H1 (cell line): ENCODE results near the gene FAM204A. TPM values are rescaled to one million over a fixed set of nuclear protein-coding genes. Genes with fewer than 3 reads are reported as not detected.

Source experiments
- CTCF ChIA-PET: fragments of 300-600 bp; sonication (Branson Sonifier 250); formaldehyde crosslinking; loops from one replicate; lab custom pipeline; 2021; ENCODE audit not compliant: partially characterized antibody; lab: Charles Lee
- POLR2A ChIA-PET: fragments of 300-600 bp; sonication (Branson Sonifier 250); formaldehyde crosslinking; loops from one replicate; lab custom pipeline; 2021; ENCODE audit warnings: inconsistent platforms; ENCODE audit not compliant: partially characterized antibody; lab: Charles Lee
- DNase-seq, 2 experiments: peaks; one replicate each; pipeline versions ENCODE4 v3.0.0 to v3.0.0-alpha.2; 2010 to 2022; ENCODE audit warnings: low spot score in 2 of 2, low read depth in 1 of 2, mixed read lengths in 1 of 2
- FAIRE-seq: peaks from 2 replicates; lab custom pipeline; 2011; peaks lifted over from hg19 to GRCh38; lab: Jason Lieb, UNC
- H2AFZ ChIP-seq: 2 replicates; pipeline ENCODE4 v1.8.1; 2012; ENCODE audit warnings: low read length, inconsistent platforms
- H2AK5ac ChIP-seq: 2 replicates; pipeline ENCODE4 v1.6.1; 2013; ENCODE audit warnings: low read depth, low read length
- H2BK120ac ChIP-seq: replicated peaks from 2 replicates; pipeline ENCODE3; 2013; ENCODE audit warnings: low read depth, low read length, inconsistent platforms
- H2BK12ac ChIP-seq: 2 replicates; pipeline ENCODE4 v1.6.1; 2013; ENCODE audit warnings: low read depth, low read length
- H2BK15ac ChIP-seq: 2 replicates; pipeline ENCODE4 v1.6.1; 2013; ENCODE audit warnings: low read length
- H2BK20ac ChIP-seq: 2 replicates; pipeline ENCODE4 v1.6.1; 2013; ENCODE audit warnings: low read length
- H2BK5ac ChIP-seq: 2 replicates; pipeline ENCODE4 v1.6.1; 2013; ENCODE audit warnings: low read depth, low read length
- H3K14ac ChIP-seq: 2 replicates; pipeline ENCODE4 v1.6.1; 2013; ENCODE audit warnings: inconsistent platforms; ENCODE audit not compliant: insufficient read length
- H3K18ac ChIP-seq: 2 replicates; pipeline ENCODE4 v1.6.1; 2013; ENCODE audit warnings: low read length; ENCODE audit errors: extremely low read depth
- H3K23ac ChIP-seq: 2 replicates; pipeline ENCODE4 v1.6.1; 2013; ENCODE audit warnings: inconsistent platforms; ENCODE audit not compliant: insufficient read length
- H3K23me2 ChIP-seq: 2 replicates; pipeline ENCODE4 v1.6.1; 2013; ENCODE audit warnings: low read depth, low read length
- H3K27ac ChIP-seq: 2 replicates; pipeline ENCODE4 v1.6.1; 2011; ENCODE audit warnings: low read depth, low read length, inconsistent platforms
- H3K27me3 ChIP-seq, 4 experiments: replicated peaks in 1 of 4; 1 replicate in 1 of 4; 2 replicates in 3 of 4; pipeline versions ENCODE4 v1.6.1 to v1.8.1; 2011 to 2013; ENCODE audit warnings: low read length in 3 of 4, mild to moderate bottlenecking in 3 of 4, inconsistent platforms in 2 of 4, mixed read lengths in 2 of 4, moderate library complexity in 1 of 4; ENCODE audit not compliant: control insufficient read depth in 3 of 4, insufficient read depth in 3 of 4; ENCODE audit errors: extremely low read depth in 1 of 4
- H3K36me3 ChIP-seq, 4 experiments: 2 replicates each; pipeline versions ENCODE4 v1.6.1 to v1.8.1; 2011 to 2013; ENCODE audit warnings: mild to moderate bottlenecking in 4 of 4, low read length in 3 of 4, moderate library complexity in 2 of 4, control low read depth in 1 of 4, inconsistent platforms in 1 of 4; ENCODE audit not compliant: insufficient read depth in 4 of 4, control insufficient read depth in 2 of 4
- H3K4ac ChIP-seq: replicated peaks from 2 replicates; pipeline ENCODE3; 2013; ENCODE audit warnings: low read length, low read depth, mixed read lengths, inconsistent platforms; ENCODE audit not compliant: insufficient read length
- H3K4me1 ChIP-seq, 4 experiments: replicated peaks in 1 of 4; 1 replicate in 1 of 4; 2 replicates in 3 of 4; pipeline versions ENCODE4 v1.6.1 to v1.8.1; 2011 to 2013; ENCODE audit warnings: low read length in 3 of 4, inconsistent platforms in 2 of 4, mixed read lengths in 1 of 4; ENCODE audit not compliant: insufficient read depth in 4 of 4, control insufficient read depth in 3 of 4
- H3K4me2 ChIP-seq, 2 experiments: 2 replicates each; pipeline versions ENCODE4 v1.6.1 to v1.8.1; 2011 to 2013; ENCODE audit warnings: low read depth in 2 of 2, low read length in 2 of 2, control low read depth in 1 of 2, inconsistent platforms in 1 of 2, mild to moderate bottlenecking in 1 of 2; ENCODE audit not compliant: insufficient read depth in 1 of 2
- H3K4me3 ChIP-seq, 4 experiments: fragments of 200-600, 300-600 bp in 1 of 4; sonication (generic), shearing (Covaris generic), sonication (Bioruptor Twin) in 1 of 4; 2 replicates each; pipeline versions ENCODE4 v1.5.1 to v1.8.1; 2011 to 2016; ENCODE audit warnings: low read length in 4 of 4, low read depth in 3 of 4, control low read depth in 2 of 4, inconsistent platforms in 2 of 4, mild to moderate bottlenecking in 2 of 4, mixed read lengths in 1 of 4, moderate library complexity in 1 of 4; ENCODE audit not compliant: insufficient read depth in 2 of 4; ENCODE audit errors: extremely low read depth in 1 of 4
- H3K56ac ChIP-seq: replicated peaks from 2 replicates; pipeline ENCODE3; 2013; ENCODE audit warnings: low read depth, mild to moderate bottlenecking, mixed read lengths, low read length, inconsistent platforms; ENCODE audit not compliant: insufficient read length
- H3K79me1 ChIP-seq: 2 replicates; pipeline ENCODE4 v1.6.1; 2013; ENCODE audit warnings: low read depth, low read length, control low read depth
- H3K79me2 ChIP-seq, 2 experiments: 2 replicates each; pipeline versions ENCODE4 v1.6.1 to v1.8.1; 2012 to 2013; ENCODE audit warnings: low read length in 2 of 2, mild to moderate bottlenecking in 2 of 2, inconsistent platforms in 1 of 2; ENCODE audit not compliant: insufficient read depth in 2 of 2, control insufficient read depth in 1 of 2
- H3K9ac ChIP-seq, 4 experiments: replicated peaks in 1 of 4; 1 replicate in 1 of 4; 2 replicates in 3 of 4; pipeline versions ENCODE4 v1.6.1 to v1.8.1; 2011 to 2013; ENCODE audit warnings: low read depth in 3 of 4, low read length in 3 of 4, control low read depth in 2 of 4, mild to moderate bottlenecking in 2 of 4, moderate library complexity in 2 of 4, inconsistent platforms in 1 of 4; ENCODE audit errors: extremely low read depth in 1 of 4
- H3K9me3 ChIP-seq, 2 experiments: 2 replicates each; pipeline versions ENCODE4 v1.6.1 to v1.8.1; 2012 to 2013; ENCODE audit warnings: mild to moderate bottlenecking in 2 of 2, moderate library complexity in 2 of 2, control low read depth in 1 of 2, inconsistent platforms in 1 of 2, low read depth in 1 of 2, low read length in 1 of 2, mixed read lengths in 1 of 2; ENCODE audit not compliant: insufficient read depth in 2 of 2
- H4K20me1 ChIP-seq, 2 experiments: replicated peaks in 1 of 2; 2 replicates each; pipeline versions ENCODE3 to v1.8.1; 2011 to 2013; ENCODE audit warnings: inconsistent platforms in 2 of 2, low read length in 2 of 2, mild to moderate bottlenecking in 1 of 2; ENCODE audit not compliant: insufficient read depth in 2 of 2, control insufficient read depth in 1 of 2
- H4K5ac ChIP-seq: 2 replicates; pipeline ENCODE4 v1.6.1; 2013; ENCODE audit warnings: low read length, low read depth, mixed read lengths, inconsistent platforms; ENCODE audit not compliant: insufficient read length
- H4K8ac ChIP-seq: 2 replicates; pipeline ENCODE4 v1.8.0; 2013; ENCODE audit warnings: mild to moderate bottlenecking, moderate library complexity, low read length, inconsistent platforms; ENCODE audit not compliant: insufficient read depth; ENCODE audit errors: extremely low read depth
- H4K91ac ChIP-seq: replicated peaks from 2 replicates; pipeline ENCODE3; 2013; ENCODE audit warnings: low read length, mixed read lengths, inconsistent platforms; ENCODE audit not compliant: insufficient read length
- CHD2 ChIP-seq: IDR thresholded peaks from 2 replicates; pipeline ENCODE4 v1.6.1; 2012; ENCODE audit warnings: low read length, improper control_type of control experiment
- WGBS, 2 experiments: shearing (Covaris generic) in 1 of 2; methylation state at CpG; one replicate each; pipeline versions ENCODE4 v1.1.6 to v1.1.7; 2013 to 2015; ENCODE audit warnings: low lambda C conversion rate in 2 of 2, mixed read lengths in 2 of 2, inconsistent platforms in 1 of 2, low coverage in 1 of 2, missing lambda C conversion rate in 1 of 2; ENCODE audit not compliant: insufficient replicate concordance in 2 of 2, insufficient coverage in 1 of 2, insufficient read length in 1 of 2; ENCODE audit errors: extremely low coverage in 1 of 2, missing lambda C conversion rate in 1 of 2; 5-methylcytosine and 5-hydroxymethylcytosine counted together
- polyA plus RNA-seq, 7 experiments: library from polyadenylated mRNA; depleted of rRNA in 3 of 7; stranded (reverse) in 5 of 7; unstranded in 2 of 7; fragments of >200 nt in 5 of 7; fragments of 200-250 nt in 2 of 7; gene quantifications; 1 replicate in 5 of 7; 2 replicates in 1 of 7; 4 replicates in 1 of 7; pipeline versions ENCODE4 v1.2.1 to v1.2.3, GENCODE V29; 2011 to 2013; ENCODE audit warnings: missing spikeins in 2 of 7, mixed read lengths in 2 of 7
- total RNA-seq: library from RNA; stranded (reverse); fragmentation: NEBNext Ultra II Directional; extraction: Animal tissue kit (Norgen Biotek cat#: 25700); gene quantifications from 2 replicates; pipeline ENCODE4 v1.2.1, GENCODE V29; 2021

FAM204A gene
- total and polyA plus RNA-seq, 2 of the 8 experiments (the other 6 are each of a cell fraction or from before 2014, with no cell fraction given), result 4.9 to 37.4 TPM

DNA sequence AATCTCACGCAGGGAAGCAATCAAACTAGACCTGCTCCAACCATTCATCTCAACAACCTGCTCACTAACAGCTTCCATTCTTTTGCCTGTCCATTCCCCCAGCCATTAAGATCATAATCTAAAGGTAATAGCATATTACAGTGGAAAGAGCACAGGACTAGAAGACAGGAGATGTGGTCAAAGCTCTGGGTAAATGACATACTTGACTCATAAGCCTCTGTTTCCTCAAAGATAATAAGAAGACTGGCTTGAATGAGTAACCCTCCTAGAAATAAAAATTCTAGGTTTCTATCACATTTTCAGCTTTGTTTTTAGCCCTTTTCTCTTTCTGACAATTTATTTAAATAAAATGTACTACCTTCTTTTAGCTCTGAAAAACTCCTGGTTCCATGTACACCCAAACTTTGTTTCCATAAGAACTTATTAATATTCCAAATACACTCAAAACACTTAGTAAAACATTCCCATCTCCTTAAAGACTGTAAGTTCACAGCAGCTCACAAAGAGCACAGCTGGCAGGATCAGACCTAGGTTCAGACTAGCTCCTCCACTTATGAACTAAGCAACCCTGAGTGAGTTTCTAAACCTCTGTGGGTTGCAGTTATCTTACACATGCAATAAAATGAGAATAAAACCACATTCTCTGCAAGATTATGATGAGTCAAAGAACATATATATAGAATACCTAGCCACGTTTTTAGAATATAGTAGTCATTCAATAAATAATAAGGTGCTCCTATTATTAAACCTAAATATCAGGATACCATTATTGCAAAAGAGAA is 11.6 kb downstream of the FAM204A start:
- FAIRE-seq (no peak), DNase-seq (no peak)
- ChIA-PET POLR2A (no interaction called here), CTCF (no interaction called here)
- Histone ChIP-seq H2AK5ac (no peak overlapping the region), H2AFZ (no peak overlapping the region), H3K4me1 (no peaks in the 10 kb centered on the region), H4K20me1 (peaks cover 2 to 3% of the 10 kb centered on the region in 2 experiments), H3K79me2 (no peaks in the 10 kb centered on the region), H4K91ac (no peak overlapping the region), H2BK15ac (no peak overlapping the region), H4K5ac (no peak overlapping the region), H3K23me2 (no peaks in the 10 kb centered on the region), H2BK5ac (no peak overlapping the region), H3K9ac (no peak overlapping the region), H3K27ac (no peak overlapping the region), H4K8ac (no peak overlapping the region), H2BK12ac (no peak overlapping the region), H2BK20ac (no peak overlapping the region), H2BK120ac (no peak overlapping the region), H3K9me3 (no peaks in the 10 kb centered on the region), H3K18ac (no peak overlapping the region), H3K27me3 (no peaks in the 10 kb centered on the region), H3K23ac (no peak overlapping the region), H3K4me3 (no peak overlapping the region), H3K4ac (no peak overlapping the region), H3K4me2 (no peak overlapping the region), H3K36me3 (peaks cover 2 to 37% (median 11%) of the 10 kb centered on the region in 4 experiments; a peak in 7 of 8 replicates), H3K79me1 (no peaks in the 10 kb centered on the region), H3K14ac (no peak overlapping the region), H3K56ac (no peak overlapping the region)
- 91% methylated on average over 2 of the region's 2 CpGs; no CpG with 5 or more reads in 1 of the 2 experiments for WGBS, 2 experiments
- no peak for TF ChIP-seq CHD2
